ENCODE results near the gene ACAD10. TPM values are rescaled to one million over a fixed set of nuclear protein-coding genes. Genes with fewer than 3 reads are reported as not detected.

ACAD10 gene
- polyA plus RNA-seq, 4 donors, result 22.5 to 50.0 (median 37.9) TPM

- no peak for DNase-seq (ENCODE audit: low read depth in 4 of 4, low spot score in 3 of 4)
Observed at GRCh38 chr12:111806304-111806703, 120.5 kb downstream of the ACAD10 start.

Other genes with a start within 250 kb of the ACAD10 start
- 10 to 100 TPM; 67.8 to 92.8 (median 83.5) TPM for gene ATXN2, start 86.7 kb upstream of the ACAD10 start, polyA plus RNA-seq (ENCODE audit: insufficient read length in 4 of 4)
- gene BRAP, start 97 bp upstream of the ACAD10 start, polyA plus RNA-seq (ENCODE audit: insufficient read length in 4 of 4), result 10 to 100 TPM; 17.1 to 23.6 (median 20.4) TPM
- 100 to 1,000 TPM in 1 of 4 donors, 10 to 100 TPM in 3; 86.7 to 127 (median 93.2) TPM for gene ALDH2, start 80.9 kb downstream of the ACAD10 start, polyA plus RNA-seq (ENCODE audit: insufficient read length in 4 of 4)
- gene MAPKAPK5, start 156.2 kb downstream of the ACAD10 start, polyA plus RNA-seq (ENCODE audit: insufficient read length in 4 of 4), result 10 to 100 TPM; 37.1 to 56.6 (median 49.3) TPM

Data from left renal pelvis (tissue), 4 donors.